IMR-90 (cell line): ENCODE results near the gene MKNK2. TPM values are rescaled to one million over a fixed set of nuclear protein-coding genes. Genes with fewer than 3 reads are reported as not detected.
"Not testable (repeated sequence)": the region's sequence is repeated elsewhere in the genome, so short reads cannot be mapped to it uniquely, and the experiment has no call there.

Experiments
- ATAC-seq: fragments of 200-7000 bp; cut with Tn5 transposase; 2 replicates; pipeline ENCODE4 v1.9.1; 2020; ENCODE audit warnings: low read depth, mild to moderate bottlenecking, moderate library complexity
- BruUV-seq: library from RNA; stranded (reverse); fragments of 400-500 nt; replicated peaks from 2 replicates; lab custom pipeline; 2021; lab: Mats Ljungman, UMichigan
- CTCF ChIA-PET: fragments of 300-600 bp; formaldehyde crosslinking; extraction: SDS; loops from one replicate; lab custom pipeline; 2021; ENCODE audit warnings: antibody characterized with exemption; lab: Yijun Ruan, JAX
- POLR2A ChIA-PET: fragments of 300-600 bp; sonication (Branson Sonifier 250); formaldehyde crosslinking; loops from one replicate; lab custom pipeline; 2022; ENCODE audit warnings: antibody characterized with exemption; ENCODE audit not compliant: unreplicated experiment; lab: Charles Lee
- DNase-seq: peaks from one replicate; pipeline ENCODE4 v3.0.0; 2013
- H2AFZ ChIP-seq: replicated peaks from 2 replicates; pipeline ENCODE3; 2013; ENCODE audit warnings: low read length, mild to moderate bottlenecking; ENCODE audit not compliant: poor library complexity
- H2AK5ac ChIP-seq: 2 replicates; pipeline ENCODE4 v1.6.1; 2013; ENCODE audit warnings: low read depth, low read length, inconsistent platforms
- H2AK9ac ChIP-seq: replicated peaks from 2 replicates; pipeline ENCODE3; 2013; ENCODE audit warnings: mild to moderate bottlenecking, low read depth, low read length, moderate library complexity; ENCODE audit not compliant: poor library complexity
- H2BK120ac ChIP-seq: 2 replicates; pipeline ENCODE4 v1.6.1; 2013; ENCODE audit warnings: low read depth, low read length, inconsistent platforms
- H2BK15ac ChIP-seq: 3 replicates; pipeline ENCODE4 v1.6.1; 2013; ENCODE audit warnings: low read depth, low read length, inconsistent platforms
- H2BK20ac ChIP-seq: 2 replicates; pipeline ENCODE4 v1.6.1; 2013; ENCODE audit warnings: low read depth, mild to moderate bottlenecking, inconsistent platforms, low read length, moderate library complexity
- H2BK5ac ChIP-seq: 2 replicates; pipeline ENCODE4 v1.6.1; 2013; ENCODE audit warnings: mild to moderate bottlenecking, low read depth, low read length, inconsistent platforms; ENCODE audit not compliant: poor library complexity, severe bottlenecking
- H3K14ac ChIP-seq: replicated peaks from 2 replicates; pipeline ENCODE4 v1.6.1; 2013; ENCODE audit warnings: low read depth, low read length, inconsistent platforms
- H3K18ac ChIP-seq: 2 replicates; pipeline ENCODE4 v1.6.1; 2013; ENCODE audit warnings: low read depth, low read length, control low read depth
- H3K23ac ChIP-seq: 2 replicates; pipeline ENCODE4 v1.6.1; 2013; ENCODE audit warnings: low read depth, low read length, inconsistent platforms
- H3K27ac ChIP-seq: 2 replicates; pipeline ENCODE4 v1.5.1; 2013; ENCODE audit warnings: mild to moderate bottlenecking, control low read depth, low read length; ENCODE audit not compliant: insufficient read depth
- H3K27me3 ChIP-seq: 2 replicates; pipeline ENCODE4 v1.6.1; 2013; ENCODE audit warnings: low read length; ENCODE audit not compliant: control insufficient read depth, insufficient read depth
- H3K36me3 ChIP-seq: 2 replicates; pipeline ENCODE4 v1.6.1; 2013; ENCODE audit warnings: low read length, mixed read lengths; ENCODE audit not compliant: control insufficient read depth, insufficient read depth
- H3K4ac ChIP-seq: 2 replicates; pipeline ENCODE4 v1.6.1; 2013; ENCODE audit warnings: low read depth, low read length, inconsistent platforms
- H3K4me1 ChIP-seq: 2 replicates; pipeline ENCODE4 v1.6.1; 2013; ENCODE audit warnings: low read length, mixed read lengths; ENCODE audit not compliant: control insufficient read depth, insufficient read depth
- H3K4me2 ChIP-seq: 2 replicates; pipeline ENCODE4 v1.6.1; 2013; ENCODE audit warnings: low read depth, mild to moderate bottlenecking, control low read depth, low read length, moderate library complexity
- H3K4me3 ChIP-seq: 2 replicates; pipeline ENCODE4 v1.5.1; 2013; ENCODE audit warnings: low read depth, mild to moderate bottlenecking, control low read depth, low read length, moderate library complexity; ENCODE audit not compliant: insufficient read depth
- H3K56ac ChIP-seq: 2 replicates; pipeline ENCODE4 v1.6.1; 2013; ENCODE audit warnings: low read length, inconsistent platforms; ENCODE audit not compliant: insufficient read depth; ENCODE audit errors: extremely low read depth
- H3K79me1 ChIP-seq, 2 experiments: 2 replicates each; pipeline ENCODE4 v1.6.1; 2013; ENCODE audit warnings: low read length in 2 of 2, inconsistent platforms in 1 of 2, low read depth in 1 of 2
- H3K9ac ChIP-seq: 2 replicates; pipeline ENCODE4 v1.6.1; 2013; ENCODE audit warnings: low read depth, low read length, control low read depth
- H3K9me1 ChIP-seq: 2 replicates; pipeline ENCODE4 v1.6.1; 2013; ENCODE audit warnings: low read length, inconsistent platforms; ENCODE audit not compliant: insufficient read depth
- H3K9me3 ChIP-seq: 2 replicates; pipeline ENCODE4 v1.6.1; 2013; ENCODE audit warnings: low read length; ENCODE audit not compliant: control insufficient read depth, insufficient read depth
- H4K20me1 ChIP-seq: 2 replicates; pipeline ENCODE4 v1.6.1; 2013; ENCODE audit warnings: low read length, inconsistent platforms; ENCODE audit not compliant: insufficient read depth
- H4K5ac ChIP-seq: 2 replicates; pipeline ENCODE4 v1.6.1; 2013; ENCODE audit warnings: mild to moderate bottlenecking, low read depth, low read length, control low read depth
- H4K8ac ChIP-seq, 2 experiments: 2 replicates each; pipeline ENCODE4 v1.6.1; 2013; ENCODE audit warnings: low read depth in 2 of 2, low read length in 2 of 2, control low read depth in 1 of 2, inconsistent platforms in 1 of 2
- H4K91ac ChIP-seq: 2 replicates; pipeline ENCODE4 v1.6.1; 2013; ENCODE audit warnings: low read depth, low read length, inconsistent platforms; ENCODE audit not compliant: insufficient read depth
- BHLHE40 ChIP-seq: fragments of 150-350 bp; IDR thresholded peaks from 2 replicates; pipeline ENCODE4 v1.6.1; 2016; ENCODE audit warnings: mild to moderate bottlenecking, low read depth, low read length
- CEBPB ChIP-seq: IDR thresholded peaks from 2 replicates; pipeline ENCODE4 v1.6.1; 2012; ENCODE audit warnings: low read depth, low read length, improper control_type of control experiment
- WGBS, 2 experiments: methylation state at CpG; one replicate each; pipeline versions ENCODE4 v1.1.5 to v1.1.7; 2013; ENCODE audit warnings: missing lambda C conversion rate in 2 of 2; ENCODE audit not compliant: insufficient read length in 1 of 2; ENCODE audit errors: extremely low coverage in 2 of 2; 5-methylcytosine and 5-hydroxymethylcytosine counted together
- dilution Hi-C: fragments of 300-500 bp; cut with HindIII; formaldehyde crosslinking; loops from one replicate; pipeline ENCODE4 v1.14.3; 2018; ENCODE audit warnings: low sequenced_read_pairs; ENCODE audit not compliant: unreplicated experiment
- in situ Hi-C: fragments of 300-500 bp; cut with MboI; formaldehyde crosslinking; loops from 3 replicates; pipeline ENCODE4 v1.14.3; 2019; ENCODE audit warnings: low sequenced_read_pairs, inconsistent platforms, mixed read lengths
- intact Hi-C: fragments of 100-400 bp; cut with micrococcal nuclease; formaldehyde crosslinking; loops from 2 replicates; pipeline ENCODE4 v1.10.0; 2022
- polyA plus RNA-seq, 3 experiments: library from polyadenylated mRNA; depleted of rRNA; stranded (reverse); fragments of >200 nt; gene quantifications; 2 replicates each; pipeline ENCODE4 v1.2.3, GENCODE V29; 2012; ENCODE audit warnings: low replicate concordance in 1 of 3
- total RNA-seq: library from RNA; depleted of rRNA; stranded (reverse); fragments of >200 nt; gene quantifications from 2 replicates; pipeline ENCODE4 v1.2.3, GENCODE V29; 2012

MKNK2 gene
- total and polyA plus RNA-seq, 2 of the 4 experiments (the other 2 are of a cell fraction) = 21.9 to 31.8 TPM

DNA sequence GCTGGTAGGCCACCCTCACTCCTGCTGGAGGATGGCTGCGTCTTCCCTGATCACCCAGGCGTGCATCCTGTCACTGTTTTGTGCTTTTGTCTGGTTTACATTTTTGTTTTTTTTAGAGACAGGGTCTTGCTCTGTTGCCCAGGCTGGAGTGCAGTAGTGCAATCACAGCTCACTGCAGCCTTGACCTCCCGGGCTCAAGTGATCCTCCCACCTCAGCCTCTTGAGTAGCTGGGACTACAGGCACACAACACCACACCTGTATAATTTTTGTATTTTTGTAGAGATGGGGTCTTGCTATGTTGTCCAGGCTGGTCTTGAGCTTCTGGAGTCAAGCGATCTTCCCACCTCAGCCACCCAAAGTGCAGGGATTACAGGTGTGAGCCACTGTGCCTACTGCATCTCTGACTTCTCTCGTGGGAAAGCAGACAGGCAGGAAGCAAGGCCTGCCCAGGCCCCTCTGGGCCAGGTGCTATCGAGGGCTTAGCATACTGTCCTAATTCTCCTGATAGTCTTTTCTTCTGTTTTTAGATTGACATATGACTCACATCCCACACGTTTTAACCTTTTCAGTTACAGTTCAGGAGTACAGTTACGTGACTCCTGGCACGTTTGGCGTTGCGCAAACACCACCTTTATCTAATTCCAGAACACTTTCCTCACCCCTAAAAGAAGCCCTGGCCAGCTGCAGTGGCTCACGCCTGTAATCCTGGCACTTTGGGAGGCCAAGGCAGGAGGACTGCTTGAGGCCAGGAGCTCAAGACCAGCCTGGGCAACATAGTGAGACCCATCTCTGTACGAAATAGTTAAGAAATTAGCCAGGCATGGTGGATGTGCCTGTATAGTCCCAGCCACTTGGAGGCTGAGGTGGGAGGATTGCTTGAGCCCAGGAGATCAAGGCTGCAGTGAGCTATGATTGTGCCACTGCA lies 35.9 kb upstream of the MKNK2 start:
- ATAC-seq, H3K18ac ChIP-seq, H3K4me3 ChIP-seq, H3K14ac ChIP-seq, H4K8ac ChIP-seq, H3K23ac ChIP-seq, POLR2A ChIA-PET, H3K4me1 ChIP-seq, dilution Hi-C loops, H3K9ac ChIP-seq, H4K91ac ChIP-seq, H3K56ac ChIP-seq, in situ Hi-C loops, H3K9me3 ChIP-seq, H2BK120ac ChIP-seq, H2BK15ac ChIP-seq, H3K4ac ChIP-seq, BruUV-seq, H2AFZ ChIP-seq, H3K4me2 ChIP-seq, H3K27ac ChIP-seq, H2BK20ac ChIP-seq, H4K5ac ChIP-seq, H2AK9ac ChIP-seq, CTCF ChIA-PET, H3K27me3 ChIP-seq, H2AK5ac ChIP-seq, intact Hi-C loops: not testable (repeated sequence)
- peaks cover 27 to 69% of the 10 kb centered on the region in 2 experiments for H3K79me1 ChIP-seq
- H3K9me1 ChIP-seq = peaks cover 15% of the 10 kb centered on the region
- 87% methylated on average over 4 of the region's 13 CpGs; no CpG with 5 or more reads in 1 of the 2 experiments for WGBS, 2 experiments
- peak overlapping the region; percentile 43 for H2BK5ac ChIP-seq
- DNase-seq = peak; percentile 38
- peak; percentile 75 for TF ChIP-seq BHLHE40
- peak; percentile 78 for TF ChIP-seq CEBPB
- H3K36me3 ChIP-seq = peaks cover 17% of the 10 kb centered on the region; the same call in 1 of the 2 replicates
- H4K20me1 ChIP-seq = peaks cover 29% of the 10 kb centered on the region
